ENCODE measurements around the gene TBC1D22B. TPM values are rescaled to one million over a fixed set of nuclear protein-coding genes. Genes with fewer than 3 reads are reported as not detected.
A peak's percentile ranks its signal among the peaks of the same experiment; 100 is the strongest.

Gene TBC1D22B
- total and polyA plus RNA-seq, 12 donors = 7.4 to 21.9 (median 15.7) TPM

DNA sequence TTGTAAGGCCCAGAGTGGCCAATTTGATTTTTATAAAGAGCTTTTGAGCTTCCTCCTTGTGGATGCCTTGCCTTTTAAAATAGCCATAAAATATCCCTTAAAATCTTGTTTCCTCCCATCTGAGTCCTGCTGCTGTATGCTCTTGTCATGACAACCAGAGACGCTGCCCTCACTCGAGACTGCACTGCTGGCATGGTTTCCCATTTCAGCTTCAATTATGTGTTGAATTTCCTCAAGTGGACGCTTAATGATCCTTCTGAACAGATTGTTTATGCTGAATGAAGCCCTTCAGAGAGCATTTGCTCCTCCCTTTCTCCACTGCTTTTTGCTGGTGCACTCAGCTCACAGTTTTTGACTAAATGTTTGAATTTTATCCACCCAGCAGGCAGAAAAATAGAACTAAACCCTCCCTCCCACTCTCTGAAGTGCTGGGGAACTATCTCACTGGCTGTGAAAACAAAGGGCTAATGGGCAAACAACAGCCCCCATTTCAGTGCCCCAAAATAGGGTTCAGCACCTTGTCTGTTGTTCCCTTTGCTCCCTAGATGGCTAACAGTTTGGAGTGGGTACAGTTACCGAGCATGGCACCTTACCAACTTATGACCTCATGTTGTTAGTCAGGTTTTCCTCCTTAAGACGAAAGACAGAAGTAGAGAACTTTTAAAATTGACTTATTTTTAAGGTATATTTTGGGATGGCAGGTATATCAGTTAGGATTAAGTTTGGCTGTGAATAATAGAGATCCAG lies 50.7 kb downstream of the TBC1D22B start:
- Histone ChIP-seq H3K27ac (peak overlapping the region in 1 of 5 donors; percentile 48), H3K4me1 (replicated peaks in 1 of 2) (peaks cover 0 to 5% of the 10 kb centered on the region in 2 donors), H3K36me3 (replicated peaks in 1 of 2) (peaks cover 0 to 7% of the 10 kb centered on the region in 2 donors), H3K4me3 (no peak overlapping the region), H3K9me3 (replicated peaks in 1 of 3) (no peaks in the 10 kb centered on the region), H3K27me3 (no peaks in the 10 kb centered on the region)
- DNase-seq = peak in 2 of 7 donors; percentile 36 to 43
- WGBS, 4 donors = 59 to 74% (median 64%) methylated on average over 5 of the region's 5 CpGs
- intact Hi-C loops (cut with DNase I) = no loop called here
- no peak for TF ChIP-seq CTCF (IDR thresholded peaks at IDR 0.05)
- no peak for TF ChIP-seq POLR2A (IDR thresholded peaks at IDR 0.05)

- H3K4me1 ChIP-seq (replicated peaks in 1 of 2) = peaks cover 0 to 5% of the 10 kb centered on the region in 2 donors
- no peak for DNase-seq
- no peaks in the 10 kb centered on the region for H3K27me3 ChIP-seq
- H3K27ac ChIP-seq = no peak overlapping the region
- intact Hi-C loops (cut with DNase I) = no loop called here
- no peak overlapping the region for H3K4me3 ChIP-seq
- 95 to 100% (median 97%) methylated on average over 1 of the region's 1 CpG for WGBS, 4 donors
- peaks cover 0 to 13% of the 10 kb centered on the region in 2 donors for H3K36me3 ChIP-seq (replicated peaks in 1 of 2)
- no peak for TF ChIP-seq CTCF (IDR thresholded peaks at IDR 0.05)
- TF ChIP-seq POLR2A (IDR thresholded peaks at IDR 0.05) = no peak
- H3K9me3 ChIP-seq (replicated peaks in 1 of 3) = no peaks in the 10 kb centered on the region
Measured at GRCh38 chr6:37309046-37309445, 51.5 kb downstream of the TBC1D22B start.

- WGBS, 4 donors = 65 to 79% (median 67%) methylated on average over 3 of the region's 3 CpGs
- intact Hi-C loops (cut with DNase I) = no loop called here
- TF ChIP-seq CTCF (IDR thresholded peaks at IDR 0.05) = no peak
- no peak for TF ChIP-seq POLR2A (IDR thresholded peaks at IDR 0.05)
Measured at GRCh38 chr6:37309692-37310091, 52.1 kb downstream of the TBC1D22B start.

DNA sequence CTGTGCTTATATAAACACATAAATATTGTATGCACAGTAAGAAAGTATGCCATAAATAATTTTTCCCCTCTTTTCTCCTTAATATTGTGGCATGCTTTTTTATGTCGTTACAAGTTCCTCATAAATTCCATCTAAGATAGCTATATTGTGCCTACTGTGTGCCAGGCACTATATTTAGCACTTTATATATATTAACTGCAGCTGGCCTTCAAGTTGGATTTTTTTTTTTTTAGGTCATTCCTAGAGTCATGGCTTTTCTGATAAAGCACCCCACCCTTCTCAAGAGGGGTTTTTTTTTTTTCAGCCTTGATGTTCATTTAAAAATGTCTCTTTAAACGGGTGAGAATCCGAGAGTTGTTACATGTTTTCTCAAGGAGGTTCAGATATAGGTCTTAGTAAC lies 53.4 kb downstream of the TBC1D22B start:
- intact Hi-C loops (cut with DNase I) = no loop called here
- WGBS, 4 donors = 86 to 92% (median 91%) methylated on average over 3 of the region's 3 CpGs
- DNase-seq = no peak

More at GRCh38 chr6:37309692-37310091, 52.1 kb downstream of the TBC1D22B start:
- Histone ChIP-seq H3K4me1 (replicated peaks in 1 of 2) (peaks cover 0 to 5% of the 10 kb centered on the region in 2 donors), H3K36me3 (replicated peaks in 1 of 2) (peaks cover 0 to 18% of the 10 kb centered on the region in 2 donors), H3K27me3 (no peaks in the 10 kb centered on the region), H3K27ac (no peak overlapping the region), H3K9me3 (replicated peaks in 1 of 3) (no peaks in the 10 kb centered on the region), H3K4me3 (no peak overlapping the region)
- DNase-seq = no peak

More for the DNA sequence above, 53.4 kb downstream of the TBC1D22B start:
- Histone ChIP-seq H3K36me3 (replicated peaks in 1 of 2) (peaks cover 0 to 29% of the 10 kb centered on the region in 2 donors), H3K27me3 (no peaks in the 10 kb centered on the region), H3K9me3 (replicated peaks in 1 of 3) (no peaks in the 10 kb centered on the region), H3K27ac (no peak overlapping the region), H3K4me1 (replicated peaks in 1 of 2) (peaks cover 0 to 5% of the 10 kb centered on the region in 2 donors), H3K4me3 (no peak overlapping the region)
- TF ChIP-seq CTCF (IDR thresholded peaks at IDR 0.05) (no peak), POLR2A (IDR thresholded peaks at IDR 0.05) (no peak)
